ENCODE measurements around the gene KIF26B.

Gene KIF26B

DNA sequence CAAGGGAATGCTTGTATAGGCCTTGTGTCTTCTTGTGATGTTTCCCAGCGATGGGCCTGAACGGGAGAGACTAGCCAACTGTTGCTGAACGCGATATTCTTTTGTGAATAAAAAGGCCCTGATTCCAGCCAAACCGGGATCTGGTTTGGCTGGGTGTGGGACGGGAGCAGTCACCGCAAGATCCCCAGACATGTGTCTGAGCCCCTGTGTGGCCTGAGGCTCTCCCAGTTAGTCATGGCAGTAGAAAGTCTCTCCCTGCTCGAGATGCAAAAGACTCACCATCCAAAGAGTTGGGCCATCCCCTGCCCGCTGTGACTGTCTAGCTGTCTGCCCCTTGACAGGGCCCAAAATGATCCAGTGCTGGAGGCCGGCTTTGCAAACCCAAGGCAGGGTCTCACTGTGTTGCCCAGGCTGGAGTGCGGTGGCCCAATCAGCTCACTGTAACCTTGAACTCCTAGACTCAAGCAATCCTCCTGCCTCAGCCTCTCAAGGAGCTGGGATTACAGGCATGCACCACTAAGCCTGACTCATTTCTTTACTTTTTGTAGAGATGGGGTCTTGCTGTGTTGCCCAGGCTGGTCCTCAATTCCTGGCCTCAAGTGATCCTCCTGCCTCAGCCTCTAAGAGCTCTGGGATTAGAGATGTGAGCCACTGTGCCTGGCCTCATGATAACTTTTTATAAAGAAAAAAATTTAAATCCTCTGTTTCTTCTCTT is 56.4 kb downstream of the KIF26B start:
- no peak for DNase-seq

- DNase-seq = no peak
Observed at GRCh38 chr1:245211761-245212160, 57.0 kb downstream of the KIF26B start.

DNA sequence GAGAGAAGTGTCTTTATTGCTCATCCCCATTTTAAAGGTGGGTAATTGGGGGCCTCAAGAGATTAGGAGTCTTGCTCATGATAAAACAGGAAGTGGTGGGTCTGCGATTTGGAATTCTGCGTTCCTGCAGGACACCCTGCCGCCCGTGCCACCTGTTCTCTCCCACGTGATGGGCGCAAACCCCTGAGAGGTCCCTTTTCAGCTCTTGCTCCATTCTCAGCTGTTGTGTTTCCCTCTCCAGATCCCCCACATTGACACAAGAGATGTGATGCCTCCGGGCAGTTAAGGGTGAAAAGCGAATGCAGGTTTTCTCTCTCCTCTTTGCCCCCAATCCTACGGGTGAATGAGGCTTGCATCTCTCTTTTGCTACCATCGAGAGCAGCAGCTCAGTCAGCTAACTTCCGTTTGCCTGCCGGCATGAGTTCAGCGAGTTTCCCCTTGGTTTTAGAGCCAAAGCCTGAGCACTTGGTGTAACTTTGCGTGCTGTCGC is 57.5 kb downstream of the KIF26B start:
- no peak for DNase-seq

GRCh38 chr1:245213066-245213831 is 58.5 kb downstream of the KIF26B start:
- DNase-seq = no peak

GRCh38 chr1:245215071-245215470 is 60.3 kb downstream of the KIF26B start:
- no peak for DNase-seq

GRCh38 chr1:245216366-245217115 is 61.8 kb downstream of the KIF26B start:
- DNase-seq = no peak

- no peak for DNase-seq
Observed at GRCh38 chr1:245217853-245218608, 63.2 kb downstream of the KIF26B start.

DNA sequence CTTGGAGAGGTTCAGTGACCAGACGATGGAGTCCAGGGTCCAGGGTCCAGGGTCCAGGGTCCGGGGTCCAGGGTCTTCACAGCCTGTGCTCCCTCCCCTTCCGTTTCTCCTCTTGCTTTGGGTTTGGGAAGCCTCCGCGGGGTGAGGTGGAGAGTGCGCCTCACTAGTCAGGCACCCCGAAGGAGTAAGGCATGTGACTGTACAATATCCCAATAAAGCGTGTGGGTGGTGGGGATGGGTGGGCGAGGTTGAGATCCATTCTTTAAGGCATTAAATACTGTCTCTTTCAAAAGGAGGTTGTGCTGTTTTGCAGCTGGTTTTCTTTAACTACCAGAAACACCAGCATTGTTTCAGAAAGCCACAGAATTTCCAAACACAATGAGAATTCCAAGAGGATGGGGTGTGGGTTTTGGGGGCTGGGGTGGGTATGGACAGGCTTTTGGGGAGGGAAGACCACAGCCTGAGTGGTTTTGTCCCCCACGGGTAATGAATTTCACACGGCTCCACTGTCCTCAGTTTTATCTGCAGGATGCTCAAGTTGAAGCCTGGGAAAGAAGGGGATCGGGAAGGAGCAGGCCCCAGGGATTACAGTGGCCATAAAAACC is 65.7 kb downstream of the KIF26B start:
- no peak for DNase-seq

GRCh38 chr1:245221805-245222204 is 67.0 kb downstream of the KIF26B start:
- DNase-seq = no peak

DNA sequence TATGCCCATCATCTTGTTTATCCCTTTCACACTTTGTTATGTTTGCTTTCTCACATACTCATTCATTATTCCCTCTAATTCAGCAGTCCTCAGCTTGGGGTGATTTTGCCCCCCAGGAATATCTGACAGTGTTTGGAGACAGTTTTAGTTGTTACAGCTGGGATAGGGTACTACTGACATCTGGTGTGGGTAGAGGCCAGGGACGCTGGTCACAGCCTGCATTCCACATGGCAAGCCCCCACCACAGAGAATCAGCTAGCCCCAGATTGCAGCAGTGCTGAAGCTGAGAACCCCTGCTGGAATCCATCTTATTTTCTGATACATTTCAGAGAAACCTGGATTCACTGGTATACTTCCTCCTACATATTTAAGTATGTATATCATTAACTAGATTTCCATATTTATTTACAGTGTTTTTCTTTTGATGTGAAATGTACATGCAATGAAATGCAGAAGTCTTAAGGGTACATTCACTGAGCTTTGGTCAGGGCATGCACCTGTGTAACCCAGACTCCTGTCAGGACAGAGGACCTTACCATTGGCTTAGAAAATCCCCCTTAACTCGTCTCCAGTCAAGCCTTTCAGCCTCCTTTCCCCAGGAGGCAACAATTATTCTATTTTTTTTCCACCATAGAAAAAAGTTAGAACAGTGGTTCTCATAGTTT is 68.3 kb downstream of the KIF26B start:
- no peak for DNase-seq

DNA sequence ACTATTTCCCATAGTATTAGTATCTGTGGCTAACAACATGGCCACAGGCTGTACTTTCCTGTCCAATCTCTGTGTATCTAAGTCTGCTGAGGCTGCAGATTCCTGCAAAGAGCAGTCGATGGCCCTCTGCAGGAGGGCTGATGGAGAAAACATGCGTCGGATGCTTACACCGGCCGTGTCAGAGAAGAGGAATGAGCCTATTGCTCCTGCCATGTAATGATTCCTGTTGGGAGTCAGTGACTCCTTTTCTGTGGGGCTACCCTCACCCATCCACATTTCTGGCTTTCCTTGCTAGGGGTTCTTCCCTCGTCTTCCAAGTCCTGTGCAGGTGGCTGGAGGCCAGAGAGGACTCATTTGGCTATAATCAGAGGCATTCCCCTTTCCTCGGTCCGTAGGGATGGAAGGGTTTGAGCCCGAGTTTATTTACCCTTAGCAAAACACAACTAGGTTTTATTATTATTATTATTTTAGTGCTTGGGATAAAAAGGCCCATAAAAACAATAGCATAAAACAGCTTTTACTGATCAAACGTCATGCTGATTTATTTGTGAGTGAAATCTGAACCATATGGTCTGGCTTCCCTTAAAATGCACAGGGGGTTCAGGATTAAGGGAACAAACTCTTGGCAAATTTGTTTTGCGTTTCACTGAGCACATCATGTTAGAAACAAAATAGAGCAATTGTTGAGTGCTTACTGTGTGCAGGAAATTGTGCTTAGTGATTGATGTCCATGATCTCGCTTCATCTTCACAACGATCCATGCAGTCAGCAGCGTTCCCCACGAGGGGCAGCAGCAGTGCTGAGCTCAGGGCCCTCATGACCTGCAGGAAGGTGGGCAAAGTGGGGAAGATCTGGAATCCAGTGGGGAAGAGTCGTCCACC is 70.8 kb downstream of the KIF26B start:
- no peak for DNase-seq

GRCh38 chr1:245226203-245226499 is 71.4 kb downstream of the KIF26B start:
- DNase-seq = no peak

DNA sequence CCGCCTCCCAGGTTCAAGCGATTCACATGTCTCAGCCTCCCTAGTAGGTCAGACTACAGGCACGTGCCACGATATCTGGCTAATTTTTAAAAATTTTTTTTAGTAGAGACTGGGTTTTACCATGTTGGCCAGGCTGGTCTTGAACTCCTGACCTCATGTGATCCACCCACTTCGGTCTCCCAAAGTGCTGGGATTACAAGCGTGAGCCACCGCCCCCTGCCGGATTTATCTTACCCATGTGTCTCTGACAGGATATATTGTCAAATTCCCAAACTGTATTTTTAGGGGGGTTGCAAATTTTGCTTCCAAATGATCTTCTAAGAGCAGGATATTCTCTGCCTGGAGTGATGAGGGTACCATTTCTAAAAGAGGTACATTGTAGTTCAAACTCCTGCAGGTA is 74.3 kb downstream of the KIF26B start:
- no peak for DNase-seq

- no peak for DNase-seq
Observed at GRCh38 chr1:245232931-245233330, 78.1 kb downstream of the KIF26B start.

DNA sequence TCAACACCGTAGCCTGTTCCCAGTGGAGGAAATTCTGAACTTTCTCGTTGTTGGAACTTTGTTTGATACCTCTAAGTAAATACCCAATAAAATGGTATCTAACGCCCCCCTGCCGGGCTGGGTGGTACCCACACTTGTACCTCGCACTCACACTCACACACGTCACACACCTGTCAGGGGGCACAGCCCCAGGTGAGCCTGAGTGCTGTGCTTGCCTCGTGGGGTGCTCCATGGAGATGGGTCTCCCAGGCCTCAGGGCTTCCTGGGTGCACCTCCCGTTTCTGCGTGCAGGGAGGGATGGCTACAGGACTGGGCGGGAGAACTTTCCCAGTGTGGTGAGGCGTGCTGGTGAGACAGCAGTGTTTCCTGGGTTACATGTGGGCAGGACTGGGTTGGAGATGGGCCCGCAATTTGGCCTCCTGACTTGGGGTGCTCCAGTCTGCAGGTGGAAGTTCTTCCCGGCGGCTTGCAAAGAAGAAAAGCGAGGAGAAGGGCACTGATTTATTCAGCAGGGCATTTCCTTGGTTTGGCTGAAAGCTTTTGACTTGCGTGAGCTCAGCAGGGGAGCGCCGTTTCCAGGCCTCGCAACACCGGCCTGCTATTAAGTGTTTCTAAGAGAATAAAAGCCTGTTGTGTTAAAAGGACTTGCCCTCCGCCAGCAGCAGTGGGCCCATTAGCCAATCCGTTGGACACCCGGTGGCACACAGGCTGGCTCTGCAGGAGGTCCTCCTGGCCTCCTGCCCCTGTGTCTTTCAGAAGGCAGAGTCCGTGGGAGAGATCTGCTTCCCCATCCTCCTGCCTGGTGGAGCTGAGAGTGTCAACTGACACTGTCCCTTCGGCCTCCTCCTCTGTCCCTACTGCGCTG is 79.7 kb downstream of the KIF26B start:
- no peak for DNase-seq

GRCh38 chr1:245235156-245235555 is 80.4 kb downstream of the KIF26B start:
- no peak for DNase-seq

DNA sequence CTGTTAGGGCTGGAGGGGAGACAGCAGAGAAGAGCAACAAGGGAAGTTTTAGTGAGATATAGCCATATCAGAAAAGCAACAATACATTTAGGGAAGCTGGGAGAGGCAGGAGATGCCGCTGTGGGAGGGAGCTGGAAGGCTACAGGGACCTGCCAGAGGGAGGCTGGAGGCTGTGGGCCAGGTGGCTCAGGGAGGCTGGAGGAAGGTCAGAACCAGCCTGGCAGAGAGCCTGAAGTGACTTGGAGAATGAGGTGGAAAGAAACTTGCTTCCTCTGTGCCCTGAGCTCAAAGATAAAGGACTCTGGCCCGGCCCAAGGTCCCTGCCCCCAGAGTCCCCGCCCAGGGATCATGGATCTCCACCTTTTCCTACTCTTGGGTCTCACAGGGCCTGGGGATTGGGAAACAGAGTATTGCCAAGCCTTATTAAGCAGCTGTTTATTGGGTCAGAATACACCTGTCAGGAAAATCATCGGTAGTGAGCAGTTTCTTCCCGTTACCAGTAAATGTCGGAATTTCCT is 85.9 kb downstream of the KIF26B start:
- no peak for DNase-seq

DNA sequence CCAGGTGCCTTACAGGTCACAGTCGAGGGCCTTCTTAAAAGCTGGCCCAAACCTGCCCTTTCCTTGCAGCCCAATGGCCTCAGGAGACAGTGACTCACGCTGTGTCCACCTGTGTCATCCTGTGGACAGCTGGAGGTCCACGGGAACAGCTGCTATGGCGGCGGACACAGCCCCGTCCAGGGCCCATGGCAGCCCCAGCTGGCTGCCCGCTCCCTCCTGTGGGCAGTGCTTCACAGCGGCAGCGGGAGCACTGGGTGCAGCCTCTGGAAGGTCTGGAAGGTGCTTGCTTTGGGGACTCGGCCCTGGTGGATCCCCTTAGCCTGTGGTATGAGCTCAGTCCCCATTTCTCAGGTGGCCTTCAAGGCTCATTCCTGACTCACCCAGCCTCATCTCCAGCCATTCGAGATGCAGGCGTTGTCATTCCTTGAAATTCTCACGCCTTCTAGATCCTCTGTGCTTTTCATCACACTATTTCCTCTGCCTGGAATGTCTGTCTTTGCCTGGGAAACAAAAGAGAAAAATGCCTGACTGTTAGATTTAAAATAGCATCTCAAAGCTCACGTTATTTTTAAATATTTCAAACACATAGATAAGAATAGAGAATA is 86.8 kb downstream of the KIF26B start:
- DNase-seq = no peak

DNA sequence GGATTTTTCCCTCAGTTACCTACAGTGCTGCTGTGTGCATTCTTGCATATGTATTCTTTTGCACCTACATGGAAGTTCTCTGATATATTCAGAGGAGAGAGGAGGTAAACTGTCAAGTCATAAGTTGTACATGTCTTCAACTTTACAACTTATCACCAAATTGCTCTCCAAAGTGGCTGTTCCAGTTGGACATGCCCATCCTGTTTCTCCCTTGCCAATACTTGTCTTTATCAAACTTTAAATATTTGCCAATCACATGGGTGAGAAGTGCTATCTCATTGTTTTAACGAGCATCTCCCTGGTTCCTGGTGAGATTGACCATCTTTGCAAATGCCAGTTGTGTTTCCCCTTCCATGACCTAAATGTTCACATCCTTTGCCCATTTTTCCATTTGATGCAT is 88.2 kb downstream of the KIF26B start:
- DNase-seq = no peak
